ENCODE measurements around the gene CACNA1F.

CACNA1F gene

DNA sequence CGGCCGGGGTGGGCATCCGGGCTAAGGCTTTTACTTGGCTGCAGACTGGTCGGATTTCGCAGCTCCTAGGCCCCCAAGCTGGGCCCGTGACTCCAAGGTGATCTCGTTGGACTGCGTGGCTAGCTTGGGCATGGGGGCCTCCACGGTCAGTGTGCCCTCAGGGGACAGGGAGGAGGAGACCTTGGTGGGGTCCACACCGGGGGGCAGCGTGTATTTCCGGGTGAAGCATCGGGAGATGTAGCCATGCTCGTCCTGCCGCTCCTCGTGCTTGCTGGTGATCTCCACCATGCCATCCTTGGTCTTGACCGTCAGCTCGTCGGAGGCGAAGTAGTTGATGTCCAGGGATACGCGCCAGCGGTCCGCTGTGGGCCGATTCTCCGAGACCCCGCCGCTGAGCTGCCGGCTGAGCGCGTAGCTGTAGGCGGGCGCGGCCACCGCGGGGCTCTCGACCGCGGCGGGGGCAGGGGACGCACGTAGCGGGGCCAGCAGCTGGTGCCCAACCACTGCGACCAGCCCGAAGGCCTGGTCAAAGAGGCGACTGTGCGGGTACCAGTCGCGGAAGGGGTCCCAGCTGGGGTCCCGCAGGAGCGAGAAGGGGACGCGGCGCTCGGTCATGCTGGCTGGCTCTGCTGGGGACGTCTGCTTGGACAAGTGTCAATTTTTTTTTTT is 881 bp upstream of the CACNA1F start:
- DNase-seq, result no peak
- in situ Hi-C loops (cut with MboI; ENCODE audit: low pct_unique_long_range_greater_than_20kb, low sequenced_read_pairs), result no loop called here

DNA sequence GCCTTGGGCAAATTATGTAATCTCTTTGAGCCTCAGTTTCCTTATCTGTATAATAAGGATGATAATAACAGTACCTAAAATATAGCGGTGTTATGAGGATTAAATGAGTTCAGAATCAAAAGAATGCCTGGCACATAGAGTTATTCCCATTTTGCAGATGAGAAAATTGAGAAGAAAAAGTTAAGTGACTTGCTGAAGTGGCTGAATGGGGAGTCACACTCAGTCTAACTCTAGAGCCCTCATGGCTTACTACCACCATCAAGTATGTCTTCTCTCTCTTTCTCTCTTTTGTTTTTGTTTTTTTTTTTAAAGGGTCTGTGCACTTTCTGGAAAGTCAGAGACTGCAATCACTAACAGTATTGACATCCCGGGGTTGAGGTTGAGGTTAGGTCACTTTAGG is 615 bp downstream of the CACNA1F start:
- DNase-seq, result no peak
- in situ Hi-C loops (cut with MboI; ENCODE audit: low pct_unique_long_range_greater_than_20kb, low sequenced_read_pairs), result no loop called here

DNA sequence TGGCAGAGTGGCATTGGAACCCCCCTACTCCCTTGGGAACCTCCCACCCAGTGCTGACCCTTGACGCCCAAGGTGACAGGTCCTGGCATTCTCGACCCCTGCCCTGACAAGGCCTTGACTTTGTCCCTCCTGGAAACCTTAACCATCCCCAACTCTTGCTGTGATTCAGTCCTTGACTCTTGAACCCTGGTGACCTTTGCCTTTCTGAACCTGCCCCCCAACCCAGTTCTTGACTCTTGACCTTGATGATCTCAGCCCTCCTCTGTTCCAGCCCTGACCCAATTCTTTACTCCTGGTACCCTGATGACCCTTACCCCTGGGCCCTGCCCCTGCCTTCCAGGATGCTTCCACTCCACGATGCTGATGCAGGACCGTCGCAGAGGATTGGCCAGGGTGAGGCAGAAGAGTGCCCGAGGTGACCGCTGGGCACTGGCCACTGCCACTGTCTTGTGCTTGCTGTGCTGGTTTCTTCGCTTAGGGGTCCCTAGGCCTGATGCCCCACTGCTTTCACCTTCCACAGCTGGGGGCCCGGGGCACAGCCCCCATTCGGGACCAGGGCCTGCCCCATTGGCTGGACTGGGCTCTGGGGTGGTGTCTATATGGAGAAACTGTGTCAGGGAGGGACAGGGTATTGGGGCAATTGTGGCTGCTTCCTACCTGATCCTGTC is 1.7 kb downstream of the CACNA1F start:
- no peak for DNase-seq
- in situ Hi-C loops (cut with MboI; ENCODE audit: low pct_unique_long_range_greater_than_20kb, low sequenced_read_pairs), result no loop called here

DNA sequence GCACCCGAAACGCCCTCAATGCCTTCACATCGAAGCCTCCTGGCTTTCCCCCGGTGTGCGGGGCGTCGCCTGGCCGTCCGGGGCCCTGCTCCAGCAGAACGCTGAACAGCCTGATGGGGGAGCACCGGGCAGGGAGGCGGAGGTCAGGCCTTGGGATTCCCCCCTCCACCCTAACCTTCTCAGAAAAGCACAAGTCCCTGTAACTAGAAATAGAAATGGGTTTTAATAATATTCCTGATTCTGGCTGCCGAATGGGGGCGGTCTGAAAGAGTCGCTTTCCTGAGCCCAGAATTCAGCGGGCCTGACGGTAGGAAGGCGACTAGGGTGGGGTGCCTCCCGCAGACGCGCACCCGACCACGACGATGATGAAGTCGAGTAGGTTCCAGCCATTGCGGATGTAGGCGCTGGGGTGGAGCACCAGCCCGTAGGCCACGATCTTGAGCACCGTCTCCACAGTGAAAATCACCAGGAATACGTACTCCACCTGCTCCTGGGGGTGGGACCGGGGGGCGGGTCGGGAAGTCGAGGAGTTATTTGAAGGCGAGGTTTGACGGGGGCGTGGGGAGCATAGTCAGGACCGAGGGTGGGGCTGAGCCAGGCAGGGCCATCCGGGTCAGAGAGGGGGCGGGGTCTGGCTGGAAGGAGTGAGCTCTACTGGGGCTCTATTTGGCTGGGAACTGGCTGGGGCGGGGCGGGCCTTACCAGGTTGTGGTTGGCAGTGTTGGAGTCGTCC is 2.5 kb downstream of the CACNA1F start:
- no peak for DNase-seq
- in situ Hi-C loops (cut with MboI; ENCODE audit: low pct_unique_long_range_greater_than_20kb, low sequenced_read_pairs), result no loop called here

DNA sequence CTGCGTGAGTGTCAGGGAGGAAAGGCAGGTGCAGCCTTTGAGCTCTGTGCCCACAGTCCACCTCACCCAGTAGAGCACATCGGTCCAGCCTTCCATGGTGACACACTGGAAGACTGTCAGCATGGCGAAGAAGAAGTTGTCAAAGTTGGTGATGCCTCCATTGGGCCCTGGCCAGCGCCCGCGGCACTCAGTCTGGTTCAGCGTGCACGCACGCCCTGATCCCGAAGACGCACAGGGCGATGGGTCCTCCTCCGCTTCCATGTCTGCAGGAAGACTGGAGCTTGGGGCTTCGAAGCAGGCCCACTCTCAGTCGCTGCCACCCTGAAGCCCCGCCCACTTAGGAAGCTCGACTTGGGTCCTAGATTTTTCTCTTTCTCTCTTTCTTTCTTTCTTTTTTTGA is 5.0 kb downstream of the CACNA1F start:
- in situ Hi-C loops (cut with MboI; ENCODE audit: low pct_unique_long_range_greater_than_20kb, low sequenced_read_pairs), result no loop called here
- no peak for DNase-seq

DNA sequence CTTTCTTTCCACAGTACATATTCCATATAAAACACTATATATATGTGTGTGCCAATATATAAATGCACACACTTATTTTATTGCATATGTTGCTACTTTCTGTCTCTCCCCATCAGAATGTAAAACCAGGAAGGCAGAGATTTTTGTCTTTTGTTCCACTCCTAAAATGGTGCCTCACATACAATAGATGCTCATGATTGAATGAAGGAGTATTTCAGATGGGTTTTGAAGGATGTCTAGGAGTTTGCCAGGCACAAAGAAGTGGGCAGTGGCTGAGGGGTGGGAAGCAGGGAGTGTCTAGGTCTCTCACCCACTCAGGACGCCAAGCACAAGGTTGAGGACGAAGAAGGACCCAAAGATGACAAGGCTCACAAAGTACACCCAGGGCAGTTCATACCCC is 5.4 kb downstream of the CACNA1F start:
- DNase-seq, result no peak
- in situ Hi-C loops (cut with MboI; ENCODE audit: low pct_unique_long_range_greater_than_20kb, low sequenced_read_pairs), result no loop called here

DNA sequence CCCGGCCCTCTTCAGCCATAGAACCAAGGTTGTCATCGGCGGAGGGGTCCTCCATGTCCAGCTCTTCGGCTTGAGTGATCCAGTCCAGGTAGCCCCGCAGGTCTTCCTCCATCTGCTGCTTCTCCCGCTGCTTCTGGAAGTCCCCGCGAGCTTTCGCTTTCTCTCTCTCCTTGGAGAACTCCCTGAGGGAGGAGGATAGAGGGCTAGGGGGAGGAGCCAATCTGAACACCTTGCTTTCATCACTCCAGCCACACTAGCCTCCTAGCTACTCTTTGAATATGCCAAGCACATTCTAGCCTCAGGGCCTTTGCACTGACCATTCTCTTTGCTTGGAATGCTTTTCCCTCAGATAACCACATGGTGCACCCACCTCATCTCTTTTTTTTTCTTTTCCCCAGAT is 6.2 kb downstream of the CACNA1F start:
- in situ Hi-C loops (cut with MboI; ENCODE audit: low pct_unique_long_range_greater_than_20kb, low sequenced_read_pairs), result no loop called here
- no peak for DNase-seq

DNA sequence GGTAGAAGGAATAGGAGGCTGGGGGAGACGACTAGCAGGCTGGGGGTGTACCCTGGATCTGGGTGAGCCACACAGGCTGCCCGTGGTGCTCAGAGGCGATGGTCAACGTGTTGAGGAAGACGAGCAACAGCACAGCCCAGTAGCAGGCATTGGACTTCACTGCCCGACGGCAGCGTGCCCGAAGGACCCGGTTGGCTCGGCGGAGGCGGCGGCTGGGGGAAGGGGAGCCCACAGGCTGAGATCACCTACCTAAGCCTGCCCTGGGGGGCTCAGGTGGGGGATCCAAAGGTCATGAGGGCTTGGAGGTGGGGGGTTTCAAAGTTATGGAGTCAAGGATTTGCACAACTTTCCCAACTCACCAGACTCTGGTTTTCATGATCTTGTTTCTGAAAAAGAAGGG is 7.3 kb downstream of the CACNA1F start:
- in situ Hi-C loops (cut with MboI; ENCODE audit: low pct_unique_long_range_greater_than_20kb, low sequenced_read_pairs), result no loop called here
- DNase-seq, result no peak

DNA sequence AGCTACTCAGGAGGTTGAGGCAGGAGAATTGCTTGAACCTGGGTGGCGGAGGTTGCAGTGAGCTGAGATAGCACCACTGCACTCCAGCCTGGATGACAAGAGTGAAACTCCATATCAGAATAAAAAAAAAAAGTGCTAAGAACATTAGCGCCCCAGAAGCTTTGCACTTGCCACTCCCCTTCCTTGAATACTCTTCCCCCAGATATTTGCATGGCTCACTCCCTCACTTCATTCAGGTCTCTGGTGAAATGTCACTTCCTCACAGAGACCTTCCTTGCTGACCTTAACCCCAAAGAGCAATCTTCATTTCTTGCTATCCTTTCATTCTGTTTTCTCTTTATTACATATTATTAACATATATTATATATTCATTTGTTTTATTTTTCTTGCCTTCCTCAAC is 11.3 kb downstream of the CACNA1F start:
- DNase-seq, result no peak

DNA sequence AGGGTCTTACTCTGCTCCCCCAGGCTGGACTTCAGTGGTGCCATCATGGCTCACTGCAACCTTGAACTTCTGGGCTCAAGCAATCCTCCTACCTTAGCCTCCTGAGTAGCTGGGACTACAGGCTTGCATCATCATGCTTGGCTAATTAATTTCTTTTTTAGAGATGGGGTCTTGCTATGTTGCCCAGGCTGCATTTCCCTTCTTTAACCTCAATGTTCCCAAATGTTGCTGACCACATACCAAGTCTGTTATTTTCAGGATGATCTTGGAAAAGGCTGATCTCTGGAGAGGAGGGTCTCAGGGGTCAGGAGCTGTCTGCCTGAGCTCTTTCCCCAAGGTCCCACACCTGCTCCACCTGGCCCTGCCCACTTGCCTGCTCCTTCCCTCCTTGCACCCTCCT is 13.0 kb downstream of the CACNA1F start:
- DNase-seq, result no peak
- in situ Hi-C loops (cut with MboI; ENCODE audit: low pct_unique_long_range_greater_than_20kb, low sequenced_read_pairs), result no loop called here

More for the DNA sequence above, 11.3 kb downstream of the CACNA1F start:
- in situ Hi-C loops (cut with MboI; ENCODE audit: low pct_unique_long_range_greater_than_20kb, low sequenced_read_pairs), result no loop called here

DNA sequence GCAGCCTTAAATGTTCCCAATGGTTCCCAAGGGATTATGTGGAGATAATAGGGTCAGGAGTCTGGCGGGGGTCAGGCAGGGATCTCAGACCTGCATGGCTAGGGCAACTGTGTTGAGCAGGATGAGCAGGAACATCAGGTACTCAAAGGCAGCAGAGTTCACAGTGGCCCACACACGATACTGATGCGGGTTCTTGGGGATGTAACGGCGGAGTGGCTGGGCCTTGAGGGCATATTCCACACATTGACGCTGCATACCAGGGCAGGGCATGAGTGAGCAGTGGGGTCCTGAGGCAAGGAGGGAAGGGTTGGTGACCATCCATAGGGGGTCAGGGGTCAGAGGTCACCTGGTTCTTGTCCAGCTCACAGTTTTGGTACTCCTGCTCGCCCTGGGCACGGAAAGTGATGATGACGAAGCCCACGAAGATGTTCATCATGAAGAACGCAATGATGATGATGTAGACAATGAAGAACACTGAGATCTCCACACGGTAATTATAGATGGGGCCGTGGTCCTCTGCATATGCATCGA is 18.1 kb downstream of the CACNA1F start:
- in situ Hi-C loops (cut with MboI; ENCODE audit: low pct_unique_long_range_greater_than_20kb, low sequenced_read_pairs), result no loop called here
- no peak for DNase-seq

DNA sequence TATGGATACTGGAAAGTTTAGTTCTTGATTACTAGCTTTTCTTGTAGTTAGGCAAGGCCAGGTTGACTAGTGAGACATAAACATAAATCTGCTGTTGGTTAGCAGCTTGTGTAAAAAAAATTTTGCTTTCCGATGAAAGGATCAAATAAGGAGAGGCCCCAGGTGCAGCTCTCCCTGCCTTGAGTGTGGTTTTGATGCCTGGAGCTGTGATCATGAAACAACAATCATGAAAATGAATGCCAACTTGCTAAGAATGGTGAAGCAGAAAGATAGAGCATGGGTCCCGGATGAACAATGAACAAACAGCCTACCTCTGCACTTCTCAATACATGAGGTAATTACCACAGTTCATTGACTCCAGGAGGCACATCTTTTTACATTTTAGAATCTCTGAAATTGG is 18.7 kb downstream of the CACNA1F start:
- DNase-seq, result no peak
- in situ Hi-C loops (cut with MboI; ENCODE audit: low pct_unique_long_range_greater_than_20kb, low sequenced_read_pairs), result no loop called here

DNA sequence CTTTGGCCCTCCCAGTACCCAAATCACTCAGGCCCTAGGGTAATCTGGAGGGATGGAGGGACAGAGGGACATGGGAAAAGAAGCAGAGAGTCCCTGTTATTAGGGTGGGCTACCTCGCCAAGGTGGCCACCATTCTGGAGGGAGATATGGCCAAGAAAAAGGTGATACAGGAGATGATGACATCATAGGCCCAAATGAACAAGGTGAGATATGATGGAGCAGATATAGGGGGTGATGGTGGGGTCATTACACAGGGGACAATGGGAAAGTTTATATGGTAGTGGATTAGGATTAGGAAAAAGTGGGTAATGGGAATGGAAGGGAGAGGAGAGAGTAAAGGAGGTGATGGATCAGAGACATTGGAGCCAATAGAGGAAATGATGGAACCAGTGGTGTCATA is 20.3 kb downstream of the CACNA1F start:
- in situ Hi-C loops (cut with MboI; ENCODE audit: low pct_unique_long_range_greater_than_20kb, low sequenced_read_pairs), result no loop called here
- DNase-seq, result no peak

DNA sequence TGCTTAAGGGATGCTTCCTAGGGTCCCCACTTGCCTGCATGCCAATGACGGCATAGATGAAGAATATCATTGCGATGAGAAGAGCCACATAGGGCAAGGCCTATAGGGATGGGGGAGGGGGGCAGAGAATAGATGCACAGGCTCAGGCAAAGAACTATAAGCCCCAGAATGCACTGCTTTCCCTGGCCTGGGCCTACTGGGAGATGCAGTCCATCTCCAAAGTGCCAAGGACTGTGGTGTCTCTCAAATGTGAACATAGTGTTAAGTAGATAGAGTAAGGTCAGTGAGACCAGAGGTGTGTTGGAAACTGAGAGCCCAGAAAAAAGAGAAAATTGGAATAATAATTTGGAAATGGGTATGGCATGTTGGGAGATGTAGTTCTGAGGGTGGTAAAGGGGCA is 20.9 kb downstream of the CACNA1F start:
- DNase-seq, result no peak
- in situ Hi-C loops (cut with MboI; ENCODE audit: low pct_unique_long_range_greater_than_20kb, low sequenced_read_pairs), result no loop called here

DNA sequence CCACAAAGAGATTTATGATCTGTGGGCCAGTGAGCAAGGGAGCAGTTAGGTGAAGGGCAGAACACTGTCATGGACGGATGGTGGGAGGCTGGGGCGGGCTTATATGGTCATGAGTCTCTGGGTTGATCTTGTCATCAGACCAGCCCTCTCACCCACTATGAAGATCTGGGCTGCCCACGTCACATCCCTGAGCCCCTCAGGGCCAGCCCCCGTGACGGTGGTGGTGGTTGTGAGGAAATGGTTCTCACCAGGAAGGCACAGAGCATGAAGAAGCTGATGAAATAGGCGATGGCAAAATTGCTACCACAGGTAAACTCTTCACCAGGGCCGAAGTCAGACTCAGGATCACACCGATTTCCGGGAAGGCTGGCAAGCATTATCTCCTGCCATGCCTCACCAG is 22.1 kb downstream of the CACNA1F start:
- DNase-seq, result no peak
- in situ Hi-C loops (cut with MboI; ENCODE audit: low pct_unique_long_range_greater_than_20kb, low sequenced_read_pairs), result no loop called here

DNA sequence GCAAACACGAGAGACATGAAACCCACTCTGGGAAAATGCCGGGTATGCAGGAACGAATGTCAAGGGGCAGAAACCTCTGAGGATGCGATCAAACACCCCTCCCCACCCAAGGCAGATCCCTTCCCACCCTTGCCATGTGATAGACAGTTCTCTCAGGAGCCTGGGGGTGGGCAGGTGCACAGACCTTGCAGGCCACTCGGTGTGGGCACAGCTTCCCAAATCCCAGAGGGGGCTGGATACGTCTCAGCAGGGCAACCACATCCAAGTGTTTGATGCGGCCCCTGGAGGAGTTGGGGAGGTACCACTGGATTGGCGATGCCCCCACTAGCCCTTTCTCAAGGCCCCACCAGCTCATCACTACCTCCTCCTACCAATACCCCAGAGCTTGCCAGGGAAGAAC is 22.7 kb downstream of the CACNA1F start:
- DNase-seq, result no peak
- in situ Hi-C loops (cut with MboI; ENCODE audit: low pct_unique_long_range_greater_than_20kb, low sequenced_read_pairs), result no loop called here

DNA sequence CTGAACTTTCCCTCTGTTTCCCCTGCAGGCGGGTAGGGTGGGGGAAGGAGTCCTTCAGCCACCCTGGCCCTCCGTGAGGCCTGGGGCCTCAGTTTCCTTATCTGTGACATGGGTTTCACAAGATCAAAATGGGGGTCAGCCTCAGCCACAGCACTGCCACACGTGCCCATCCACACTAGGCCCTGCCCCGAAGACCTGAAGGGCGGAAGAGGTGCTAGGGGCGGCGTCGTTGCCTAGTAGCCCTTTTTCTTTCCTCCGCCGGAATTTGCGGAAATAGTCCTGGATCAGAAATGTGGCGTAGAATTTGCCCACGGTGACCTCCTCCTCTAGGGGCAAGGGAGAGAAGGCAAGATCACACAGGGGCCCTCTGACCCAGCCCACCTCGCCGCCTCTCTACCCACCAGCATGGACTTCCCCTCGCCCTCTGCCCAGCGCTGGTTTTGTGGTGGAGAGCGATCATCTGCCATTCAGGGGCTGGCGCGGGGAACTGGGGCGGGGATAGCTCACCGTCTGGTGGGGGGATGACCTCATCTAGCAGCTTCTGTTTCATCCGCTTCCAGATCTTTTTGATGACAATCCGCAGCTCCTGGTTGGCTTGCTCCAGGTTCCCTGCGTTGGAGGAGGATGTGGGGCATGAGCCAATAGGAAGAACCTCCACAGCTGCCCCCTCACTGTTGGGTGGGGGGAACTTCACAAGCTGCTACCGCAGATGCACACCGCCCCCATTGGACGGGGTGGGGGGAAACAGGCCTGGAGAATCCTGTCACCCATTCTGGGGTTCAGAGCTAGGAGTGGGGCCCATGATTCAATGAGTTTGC is 23.5 kb downstream of the CACNA1F start:
- in situ Hi-C loops (cut with MboI; ENCODE audit: low pct_unique_long_range_greater_than_20kb, low sequenced_read_pairs), result no loop called here
- no peak for DNase-seq

DNA sequence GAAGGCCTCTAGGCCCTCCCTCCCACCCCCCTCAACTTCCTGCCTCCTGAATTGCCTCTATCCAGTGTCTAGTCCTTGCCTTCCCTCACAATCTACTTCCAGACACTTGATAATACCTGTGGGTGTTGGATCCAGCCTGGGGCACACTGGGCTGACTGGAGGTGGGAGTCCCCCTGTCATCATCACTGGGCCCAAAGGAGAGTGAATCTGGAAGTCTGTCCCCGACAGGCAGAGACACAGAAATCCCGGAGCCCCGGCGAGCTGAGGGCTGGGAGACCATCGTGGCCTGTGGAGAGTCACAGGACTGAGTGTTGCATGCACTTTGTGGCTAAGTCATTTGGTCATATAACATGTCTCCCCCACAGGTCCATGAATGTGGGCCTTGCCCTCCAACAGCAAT is 24.7 kb downstream of the CACNA1F start:
- no peak for DNase-seq
- in situ Hi-C loops (cut with MboI; ENCODE audit: low pct_unique_long_range_greater_than_20kb, low sequenced_read_pairs), result no loop called here

DNA sequence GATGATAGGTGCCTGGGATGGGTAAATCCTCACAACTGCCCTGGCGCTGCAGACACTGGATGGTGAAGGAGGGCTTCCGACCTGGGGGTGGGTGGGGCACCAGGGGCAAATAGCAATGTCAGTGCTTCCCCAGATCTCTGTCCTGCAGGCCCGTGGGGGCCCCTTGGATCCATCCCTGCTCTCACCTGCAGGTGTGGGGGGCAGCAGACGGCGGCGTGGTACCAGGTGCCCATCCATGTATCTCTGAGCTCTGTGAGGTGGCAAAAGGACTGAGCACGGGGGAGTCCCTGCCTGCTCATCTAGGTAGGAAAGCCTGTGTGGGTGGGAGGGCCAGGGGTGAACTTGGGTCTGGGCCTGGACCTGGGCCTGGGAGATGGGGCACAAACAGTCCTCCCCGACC is 26.6 kb downstream of the CACNA1F start:
- in situ Hi-C loops (cut with MboI; ENCODE audit: low pct_unique_long_range_greater_than_20kb, low sequenced_read_pairs), result no loop called here
- no peak for DNase-seq

DNA sequence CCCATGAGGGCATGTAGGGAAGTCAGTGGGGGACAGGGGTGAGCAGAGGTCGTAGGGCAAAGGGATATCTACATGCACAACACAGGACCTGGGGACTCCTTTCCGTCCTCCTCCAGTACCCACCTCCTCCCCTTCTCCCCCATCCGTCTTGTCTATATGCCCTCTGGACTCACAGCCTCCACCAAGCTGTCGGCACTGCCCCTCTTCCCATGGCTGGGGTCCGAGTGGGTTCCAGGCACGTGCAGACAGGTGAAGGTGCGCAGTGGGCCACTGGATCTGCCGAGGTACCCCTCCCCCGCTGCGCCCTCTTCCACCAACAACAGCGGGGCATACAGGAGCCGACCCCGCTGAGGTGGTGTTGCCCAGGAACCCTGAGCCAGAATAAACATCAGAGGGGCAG is 27.7 kb downstream of the CACNA1F start:
- DNase-seq, result no peak
- in situ Hi-C loops (cut with MboI; ENCODE audit: low pct_unique_long_range_greater_than_20kb, low sequenced_read_pairs), result no loop called here

Data from KBM-7 (cell line).